Neural cell (in vitro differentiated cells): ENCODE measurements around the gene HOOK1. TPM values are rescaled to one million over a fixed set of nuclear protein-coding genes. Genes with fewer than 3 reads are reported as not detected.

Experiments used
- H2AFZ ChIP-seq: fragments of 200-600, 300-800 bp; sonication (generic), shearing (Covaris generic); 2 replicates; pipeline ENCODE4 v1.6.0; 2014; ENCODE audit warnings: low read depth, mild to moderate bottlenecking, antibody characterized with exemption, low read length, moderate library complexity
- H3F3A ChIP-seq: fragments of 200-600 bp; shearing (Covaris generic); 2 replicates; pipeline ENCODE4 v1.6.1; 2016; ENCODE audit warnings: mild to moderate bottlenecking, moderate library complexity, mixed read lengths, antibody characterized with exemption, low read length; ENCODE audit not compliant: insufficient read depth, poor library complexity, severe bottlenecking
- H3K27ac ChIP-seq: fragments of 200-600, 300-800 bp; sonication (generic), shearing (Covaris generic); 2 replicates; pipeline ENCODE4 v1.5.1; 2014; ENCODE audit warnings: mild to moderate bottlenecking, low read length, moderate library complexity
- H3K27me3 ChIP-seq: fragments of 300-800, 200-600 bp; sonication (generic), shearing (Covaris generic); 2 replicates; pipeline ENCODE4 v1.6.0; 2014; ENCODE audit warnings: mild to moderate bottlenecking, low read depth, low read length, moderate library complexity; ENCODE audit not compliant: insufficient read depth
- H3K36me3 ChIP-seq: fragments of 300-800, 200-600 bp; sonication (generic), shearing (Covaris generic); 2 replicates; pipeline ENCODE4 v1.5.1; 2014; ENCODE audit warnings: mild to moderate bottlenecking, antibody characterized with exemption, low read length, moderate library complexity; ENCODE audit not compliant: insufficient read depth
- H3K4me2 ChIP-seq: fragments of 300-800, 200-600 bp; sonication (generic), shearing (Covaris generic); 2 replicates; pipeline ENCODE4 v1.6.0; 2014; ENCODE audit warnings: mild to moderate bottlenecking, low read length
- H3K4me3 ChIP-seq: fragments of 300-800, 200-600 bp; sonication (generic), shearing (Covaris generic); 2 replicates; pipeline ENCODE4 v1.5.1; 2014; ENCODE audit warnings: mild to moderate bottlenecking, low read length, moderate library complexity
- H3K79me2 ChIP-seq: fragments of 200-600 bp; shearing (Covaris generic); replicated peaks from 2 replicates; pipeline ENCODE4 v1.6.0; 2014; ENCODE audit warnings: mild to moderate bottlenecking, low read length, moderate library complexity; ENCODE audit not compliant: insufficient read depth
- H3K9ac ChIP-seq: fragments of 300-800, 200-600 bp; sonication (generic), shearing (Covaris generic); 2 replicates; pipeline ENCODE4 v1.6.1; 2016; ENCODE audit warnings: mild to moderate bottlenecking, low read length, mixed read lengths
- H3K9me2 ChIP-seq: fragments of 200-600 bp; shearing (Covaris generic); 2 replicates; pipeline ENCODE4 v1.6.1; 2016; ENCODE audit warnings: mild to moderate bottlenecking, low read length, mixed read lengths; ENCODE audit not compliant: insufficient read depth
- H3K9me3 ChIP-seq: fragments of 200-600, 300-800 bp; sonication (generic), shearing (Covaris generic); 2 replicates; pipeline ENCODE4 v1.6.1; 2016; ENCODE audit warnings: mild to moderate bottlenecking, mixed run types, low read length, moderate library complexity, mixed read lengths
- H4K20me1 ChIP-seq: fragments of 200-600 bp; shearing (Covaris generic); 2 replicates; pipeline ENCODE4 v1.6.1; 2016; ENCODE audit warnings: mild to moderate bottlenecking, mixed run types; ENCODE audit not compliant: insufficient read depth
- EP300 ChIP-seq: fragments of 450-650 bp; conservative IDR thresholded peaks from 2 replicates; pipeline ENCODE4 v1.6.1; 2014; ENCODE audit warnings: antibody characterized with exemption, mild to moderate bottlenecking, moderate library complexity; ENCODE audit not compliant: poor library complexity, severe bottlenecking
- EZH2 ChIP-seq: fragments of 200-600, 300-800 bp; shearing (Covaris generic), sonication (generic); IDR thresholded peaks from 2 replicates; pipeline ENCODE4 v1.6.1; 2014; ENCODE audit warnings: antibody characterized with exemption, low read length, borderline replicate concordance, mild to moderate bottlenecking; ENCODE audit not compliant: insufficient read depth, poor library complexity, severe bottlenecking
- MXI1 ChIP-seq: fragments of 450-650 bp; conservative IDR thresholded peaks from 2 replicates; pipeline ENCODE4 v1.6.1; 2014; ENCODE audit warnings: antibody characterized with exemption, mild to moderate bottlenecking; ENCODE audit not compliant: poor library complexity, severe bottlenecking
- POLR2AphosphoS5 ChIP-seq: IDR thresholded peaks from 2 replicates; pipeline ENCODE4 v1.6.1; 2012
- RAD21 ChIP-seq: fragments of 450-650 bp; conservative IDR thresholded peaks from 2 replicates; pipeline ENCODE4 v1.6.1; 2014; ENCODE audit warnings: antibody characterized with exemption, mild to moderate bottlenecking, moderate library complexity
- SMC3 ChIP-seq: fragments of 450-650 bp; conservative IDR thresholded peaks from 2 replicates; pipeline ENCODE4 v1.6.1; 2014; ENCODE audit warnings: antibody characterized with exemption, mild to moderate bottlenecking, moderate library complexity; ENCODE audit not compliant: poor library complexity
- TAF1 ChIP-seq: IDR thresholded peaks from 2 replicates; pipeline ENCODE4 v1.6.1; 2012; ENCODE audit warnings: low read depth
- polyA plus RNA-seq: library from polyadenylated mRNA; depleted of rRNA; stranded (reverse); fragments of >200 nt; gene quantifications from 2 replicates; pipeline ENCODE4 v1.2.3, GENCODE V29; 2014
- TF ChIP-seq, protein P1 (sequence below): fragments of 450-650 bp; IDR thresholded peaks from 2 replicates; pipeline ENCODE4 v1.5.1; 2014; ENCODE audit warnings: antibody characterized with exemption, mild to moderate bottlenecking, moderate library complexity; ENCODE audit not compliant: poor library complexity, severe bottlenecking
- TF ChIP-seq, protein P2 (sequence below): IDR thresholded peaks from 2 replicates; pipeline ENCODE4 v1.6.1; 2012; ENCODE audit warnings: borderline replicate concordance

Gene HOOK1
- polyA plus RNA-seq, 1 donor from 2014 or later = 27.5 TPM

DNA sequence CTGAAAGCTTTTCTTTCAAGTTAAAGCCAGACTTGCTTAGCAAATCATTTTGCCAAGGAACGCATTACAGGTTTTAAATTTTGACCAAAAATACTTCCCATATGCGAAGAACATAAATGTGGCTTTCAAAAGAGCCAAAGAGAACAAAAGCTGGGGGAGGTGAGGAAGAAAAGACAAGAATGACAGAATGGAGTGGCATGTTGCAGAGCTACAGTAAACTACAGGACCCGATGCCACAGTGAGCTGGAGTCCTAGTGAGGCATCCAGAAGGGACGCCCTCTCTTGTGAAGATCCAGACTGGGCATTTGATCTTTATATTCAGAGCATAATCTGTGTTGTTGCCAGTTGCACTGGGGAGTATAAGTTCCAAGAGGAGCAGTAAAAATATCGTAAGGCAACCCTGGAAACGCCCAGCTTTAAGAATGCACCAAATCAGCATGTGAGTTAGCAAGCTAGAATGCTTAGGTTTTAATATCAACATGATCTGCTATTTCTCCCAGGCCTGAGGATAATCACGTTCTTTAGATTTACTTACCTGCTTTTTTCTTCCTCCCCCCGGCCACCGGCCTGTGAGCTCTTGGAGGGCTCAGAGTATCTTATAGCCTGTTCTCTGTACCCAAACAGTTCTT is 48.4 kb upstream of the HOOK1 start:
- H3K9me2 ChIP-seq = no peaks in the 10 kb centered on the region
- H3K4me3 ChIP-seq = no peak overlapping the region
- no peaks in the 10 kb centered on the region for H3K79me2 ChIP-seq
- no peak overlapping the region for H3K4me2 ChIP-seq
- TF ChIP-seq POLR2AphosphoS5 (no peak), SMC3 (no peak)
- H3K36me3 ChIP-seq = no peaks in the 10 kb centered on the region
- no peak overlapping the region for H2AFZ ChIP-seq
- H3F3A ChIP-seq = no peaks in the 10 kb centered on the region
- no peak overlapping the region for H3K9ac ChIP-seq
- no peaks in the 10 kb centered on the region for H4K20me1 ChIP-seq
- no peak overlapping the region for H3K27ac ChIP-seq
- H3K27me3 ChIP-seq = no peaks in the 10 kb centered on the region
- H3K9me3 ChIP-seq = no peaks in the 10 kb centered on the region

DNA sequence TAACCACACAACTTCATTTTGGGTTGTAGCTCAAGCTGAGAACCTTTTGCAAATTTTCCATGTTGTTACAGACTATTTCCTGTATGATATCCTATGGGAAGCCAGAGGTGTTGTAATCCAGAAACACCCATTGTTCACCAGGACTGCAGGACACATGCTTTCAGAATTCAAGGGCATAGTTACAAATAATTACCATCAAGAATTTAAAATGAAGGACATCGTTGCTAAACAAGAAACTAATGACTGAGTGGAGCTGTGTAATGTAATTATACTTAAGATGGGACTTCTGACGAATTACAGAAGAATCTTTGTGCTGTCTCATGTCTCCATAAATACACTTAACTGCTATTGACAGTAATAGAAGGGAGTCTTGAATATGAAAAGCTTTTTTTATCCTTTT is 47.6 kb upstream of the HOOK1 start:
- Histone ChIP-seq H3K4me2 (no peak overlapping the region), H3K27ac (no peak overlapping the region), H3K9ac (no peak overlapping the region), H3K79me2 (no peaks in the 10 kb centered on the region), H3K27me3 (no peaks in the 10 kb centered on the region), H3F3A (no peaks in the 10 kb centered on the region), H4K20me1 (no peaks in the 10 kb centered on the region), H3K9me3 (no peaks in the 10 kb centered on the region), H2AFZ (no peak overlapping the region), H3K4me3 (no peak overlapping the region), H3K36me3 (no peaks in the 10 kb centered on the region), H3K9me2 (no peaks in the 10 kb centered on the region)
- TF ChIP-seq EZH2 (no peak), RAD21 (no peak), EP300 (no peak), SMC3 (no peak), MXI1 (no peak), POLR2AphosphoS5 (no peak), TAF1 (no peak)
- TF ChIP-seq, protein P1, sequence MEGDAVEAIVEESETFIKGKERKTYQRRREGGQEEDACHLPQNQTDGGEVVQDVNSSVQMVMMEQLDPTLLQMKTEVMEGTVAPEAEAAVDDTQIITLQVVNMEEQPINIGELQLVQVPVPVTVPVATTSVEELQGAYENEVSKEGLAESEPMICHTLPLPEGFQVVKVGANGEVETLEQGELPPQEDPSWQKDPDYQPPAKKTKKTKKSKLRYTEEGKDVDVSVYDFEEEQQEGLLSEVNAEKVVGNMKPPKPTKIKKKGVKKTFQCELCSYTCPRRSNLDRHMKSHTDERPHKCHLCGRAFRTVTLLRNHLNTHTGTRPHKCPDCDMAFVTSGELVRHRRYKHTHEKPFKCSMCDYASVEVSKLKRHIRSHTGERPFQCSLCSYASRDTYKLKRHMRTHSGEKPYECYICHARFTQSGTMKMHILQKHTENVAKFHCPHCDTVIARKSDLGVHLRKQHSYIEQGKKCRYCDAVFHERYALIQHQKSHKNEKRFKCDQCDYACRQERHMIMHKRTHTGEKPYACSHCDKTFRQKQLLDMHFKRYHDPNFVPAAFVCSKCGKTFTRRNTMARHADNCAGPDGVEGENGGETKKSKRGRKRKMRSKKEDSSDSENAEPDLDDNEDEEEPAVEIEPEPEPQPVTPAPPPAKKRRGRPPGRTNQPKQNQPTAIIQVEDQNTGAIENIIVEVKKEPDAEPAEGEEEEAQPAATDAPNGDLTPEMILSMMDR = no peak
- TF ChIP-seq, protein P2, sequence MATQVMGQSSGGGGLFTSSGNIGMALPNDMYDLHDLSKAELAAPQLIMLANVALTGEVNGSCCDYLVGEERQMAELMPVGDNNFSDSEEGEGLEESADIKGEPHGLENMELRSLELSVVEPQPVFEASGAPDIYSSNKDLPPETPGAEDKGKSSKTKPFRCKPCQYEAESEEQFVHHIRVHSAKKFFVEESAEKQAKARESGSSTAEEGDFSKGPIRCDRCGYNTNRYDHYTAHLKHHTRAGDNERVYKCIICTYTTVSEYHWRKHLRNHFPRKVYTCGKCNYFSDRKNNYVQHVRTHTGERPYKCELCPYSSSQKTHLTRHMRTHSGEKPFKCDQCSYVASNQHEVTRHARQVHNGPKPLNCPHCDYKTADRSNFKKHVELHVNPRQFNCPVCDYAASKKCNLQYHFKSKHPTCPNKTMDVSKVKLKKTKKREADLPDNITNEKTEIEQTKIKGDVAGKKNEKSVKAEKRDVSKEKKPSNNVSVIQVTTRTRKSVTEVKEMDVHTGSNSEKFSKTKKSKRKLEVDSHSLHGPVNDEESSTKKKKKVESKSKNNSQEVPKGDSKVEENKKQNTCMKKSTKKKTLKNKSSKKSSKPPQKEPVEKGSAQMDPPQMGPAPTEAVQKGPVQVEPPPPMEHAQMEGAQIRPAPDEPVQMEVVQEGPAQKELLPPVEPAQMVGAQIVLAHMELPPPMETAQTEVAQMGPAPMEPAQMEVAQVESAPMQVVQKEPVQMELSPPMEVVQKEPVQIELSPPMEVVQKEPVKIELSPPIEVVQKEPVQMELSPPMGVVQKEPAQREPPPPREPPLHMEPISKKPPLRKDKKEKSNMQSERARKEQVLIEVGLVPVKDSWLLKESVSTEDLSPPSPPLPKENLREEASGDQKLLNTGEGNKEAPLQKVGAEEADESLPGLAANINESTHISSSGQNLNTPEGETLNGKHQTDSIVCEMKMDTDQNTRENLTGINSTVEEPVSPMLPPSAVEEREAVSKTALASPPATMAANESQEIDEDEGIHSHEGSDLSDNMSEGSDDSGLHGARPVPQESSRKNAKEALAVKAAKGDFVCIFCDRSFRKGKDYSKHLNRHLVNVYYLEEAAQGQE = no peak
